Keratinocyte (primary cell): Measurements from ENCODE around the gene PTOV1. TPM values are rescaled to one million over a fixed set of nuclear protein-coding genes. Genes with fewer than 3 reads are reported as not detected.
"Not testable (repeated sequence)": the region's sequence is repeated elsewhere in the genome, so short reads cannot be mapped to it uniquely, and the experiment has no call there.

ENCODE experiments used
- DNase-seq: peaks from one replicate; pipeline ENCODE4 v3.0.0-alpha.2; 2011; ENCODE audit warnings: low read depth, missing footprints, low spot score
- FAIRE-seq: peaks from 2 replicates; lab custom pipeline; 2011; peaks lifted over from hg19 to GRCh38; lab: Jason Lieb, UNC
- H2AFZ ChIP-seq: 2 replicates; pipeline ENCODE4 v1.6.0; 2012; ENCODE audit warnings: low read length, control low read depth, inconsistent platforms; ENCODE audit not compliant: control insufficient read depth
- H3K27ac ChIP-seq: 2 replicates; pipeline ENCODE4 v1.5.1; 2011; ENCODE audit warnings: low read length; ENCODE audit not compliant: control insufficient read depth, insufficient read depth
- H3K27me3 ChIP-seq: 3 replicates; pipeline ENCODE4 v1.6.0; 2011; ENCODE audit warnings: low read length; ENCODE audit not compliant: control insufficient read depth, insufficient read depth; ENCODE audit errors: extremely low read depth
- H3K36me3 ChIP-seq, 2 experiments: 2 replicates in 1 of 2; 3 replicates in 1 of 2; pipeline ENCODE4 v1.5.1; 2011; ENCODE audit warnings: low read length in 2 of 2, mild to moderate bottlenecking in 1 of 2; ENCODE audit not compliant: control insufficient read depth in 2 of 2, insufficient read depth in 2 of 2; ENCODE audit errors: extremely low read depth in 1 of 2
- H3K4me1 ChIP-seq: 3 replicates; pipeline ENCODE4 v1.5.1; 2011; ENCODE audit warnings: low read length; ENCODE audit not compliant: control insufficient read depth, insufficient read depth; ENCODE audit errors: extremely low read depth
- H3K4me2 ChIP-seq: 3 replicates; pipeline ENCODE4 v1.6.0; 2011; ENCODE audit warnings: low read depth, low read length; ENCODE audit not compliant: control insufficient read depth, insufficient read depth; ENCODE audit errors: extremely low read depth
- H3K4me3 ChIP-seq, 3 experiments: fragments of 200-600 bp in 1 of 3; sonication (generic) in 1 of 3; 2 replicates in 2 of 3; 3 replicates in 1 of 3; pipeline ENCODE4 v1.5.1; 2011 to 2016; ENCODE audit warnings: low read length in 3 of 3, mild to moderate bottlenecking in 3 of 3, control low read depth in 2 of 3, inconsistent platforms in 1 of 3, low read depth in 1 of 3, mixed read lengths in 1 of 3, mixed run types in 1 of 3, moderate library complexity in 1 of 3; ENCODE audit not compliant: control insufficient read depth in 2 of 3, insufficient read depth in 2 of 3; ENCODE audit errors: extremely low read depth in 1 of 3
- H3K79me2 ChIP-seq: 2 replicates; pipeline ENCODE4 v1.6.0; 2012; ENCODE audit warnings: low read length; ENCODE audit not compliant: control insufficient read depth, insufficient read depth
- H3K9ac ChIP-seq: 3 replicates; pipeline ENCODE4 v1.6.0; 2011; ENCODE audit warnings: low read length; ENCODE audit not compliant: control insufficient read depth, insufficient read depth; ENCODE audit errors: extremely low read depth
- H3K9me1 ChIP-seq: 3 replicates; pipeline ENCODE4 v1.6.0; 2011; ENCODE audit warnings: low read length; ENCODE audit not compliant: control insufficient read depth, insufficient read depth; ENCODE audit errors: extremely low read depth
- H3K9me3 ChIP-seq: 2 replicates; pipeline ENCODE4 v1.5.1; 2012; ENCODE audit warnings: low read depth, low read length; ENCODE audit not compliant: control insufficient read depth
- H4K20me1 ChIP-seq: 3 replicates; pipeline ENCODE4 v1.6.0; 2011; ENCODE audit warnings: low read length; ENCODE audit not compliant: control insufficient read depth, insufficient read depth; ENCODE audit errors: extremely low read depth
- CTCF ChIP-seq, 3 experiments: IDR thresholded peaks in 1 of 3; conservative IDR thresholded peaks in 1 of 3; optimal IDR thresholded peaks in 1 of 3; 2 replicates in 2 of 3; 3 replicates in 1 of 3; pipeline versions ENCODE3 to v1.5.1; 2011; ENCODE audit warnings: low read length in 3 of 3, mild to moderate bottlenecking in 3 of 3, moderate library complexity in 2 of 3, control low read depth in 1 of 3, inconsistent platforms in 1 of 3; ENCODE audit not compliant: insufficient read depth in 2 of 3; ENCODE audit errors: extremely low read depth in 1 of 3
- EZH2 ChIP-seq: IDR thresholded peaks from one replicate; pipeline ENCODE4 v1.6.1; 2012; ENCODE audit warnings: inconsistent platforms, mild to moderate bottlenecking, low read length, moderate library complexity
- dilution Hi-C: fragments of 300-500 bp; cut with MboI; formaldehyde crosslinking; loops from one replicate; pipeline ENCODE4 v1.7.0; 2020; ENCODE audit warnings: low sequenced_read_pairs; ENCODE audit not compliant: extremely low pct_ligation_motif_present
- polyA plus RNA-seq, 5 experiments: library from polyadenylated mRNA; depleted of rRNA in 3 of 5; stranded (reverse) in 3 of 5; stranded (forward) in 1 of 5; unstranded in 1 of 5; fragments of >200 nt; gene quantifications; 1 replicate in 1 of 5; 2 replicates in 3 of 5; 3 replicates in 1 of 5; pipeline versions ENCODE4 v1.2.1 to v1.2.3, GENCODE V29; 2011 to 2012; ENCODE audit warnings: missing spikeins in 2 of 5, low read depth in 1 of 5, low replicate concordance in 1 of 5

Gene PTOV1
- polyA plus RNA-seq, 1 donor (not counting 4 experiments of a cell fraction or from before 2014, with no cell fraction given) = 22.9 TPM

DNA sequence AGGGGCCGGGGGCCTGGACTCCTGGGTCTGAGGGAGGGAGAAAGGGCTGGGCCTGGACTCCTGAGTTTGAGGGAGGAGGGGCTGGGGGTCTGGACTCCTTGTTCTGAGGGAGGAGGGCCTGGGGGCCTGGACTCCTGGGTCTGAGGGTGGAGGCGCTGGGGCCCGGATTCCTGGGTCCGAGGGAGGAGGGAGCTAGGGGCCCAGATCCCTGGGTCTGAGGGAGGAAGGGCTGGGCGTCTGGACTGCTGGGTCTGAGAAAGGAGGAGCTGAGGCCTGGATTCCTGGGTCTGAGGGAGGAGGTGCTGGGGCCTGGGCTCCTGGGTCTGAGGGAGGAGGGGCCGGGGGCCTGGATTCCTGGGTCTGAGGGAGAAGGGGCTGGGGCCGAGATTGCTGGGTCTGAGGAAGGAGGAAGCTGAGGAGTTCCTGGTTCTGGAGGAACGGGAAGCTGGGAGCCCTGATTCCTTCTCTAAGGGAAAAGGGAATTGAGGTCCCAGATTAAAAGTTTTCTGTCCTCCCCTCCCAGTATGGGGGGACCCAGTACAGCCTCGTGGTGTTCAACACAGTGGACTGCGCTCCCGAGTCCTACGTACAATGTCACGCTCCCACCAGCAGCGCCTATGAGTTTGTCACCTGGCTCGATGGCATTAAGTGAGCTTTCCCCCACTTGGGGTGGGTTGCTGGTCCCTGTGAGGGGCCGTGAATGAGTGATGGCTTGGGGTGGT lies 32.1 kb upstream of the PTOV1 start:
- no peaks in the 10 kb centered on the region for H3K27me3 ChIP-seq
- peaks cover 6 to 7% of the 10 kb centered on the region in 2 experiments for H3K36me3 ChIP-seq
- no peaks in the 10 kb centered on the region for H3K9me3 ChIP-seq
- no peaks in the 10 kb centered on the region for H4K20me1 ChIP-seq
- no peak for FAIRE-seq
- peak overlapping the region; percentile 99 for H3K27ac ChIP-seq
- dilution Hi-C loops = no loop called here
- no peak for DNase-seq
- peaks cover 32% of the 10 kb centered on the region for H3K79me2 ChIP-seq
- peak overlapping the region; percentile 98 for H2AFZ ChIP-seq
- peak overlapping the region; percentile 80 for H3K4me2 ChIP-seq
- peak overlapping the region; percentile 84 to 99 (median 98) for H3K4me3 ChIP-seq
- H3K9ac ChIP-seq = peak overlapping the region; percentile 97
- TF ChIP-seq CTCF (optimal IDR thresholded peaks at IDR 0.05 in 1 of 3, IDR thresholded peaks at IDR 0.05 in 1 of 3, conservative IDR thresholded peaks at IDR 0.05 in 1 of 3; ENCODE audit: extremely low read depth in 1 of 3, insufficient read depth in 2 of 3, low read length in 3 of 3) (no peak), EZH2 (no peak)
- no peaks in the 10 kb centered on the region for H3K9me1 ChIP-seq
- peaks cover 16% of the 10 kb centered on the region for H3K4me1 ChIP-seq

DNA sequence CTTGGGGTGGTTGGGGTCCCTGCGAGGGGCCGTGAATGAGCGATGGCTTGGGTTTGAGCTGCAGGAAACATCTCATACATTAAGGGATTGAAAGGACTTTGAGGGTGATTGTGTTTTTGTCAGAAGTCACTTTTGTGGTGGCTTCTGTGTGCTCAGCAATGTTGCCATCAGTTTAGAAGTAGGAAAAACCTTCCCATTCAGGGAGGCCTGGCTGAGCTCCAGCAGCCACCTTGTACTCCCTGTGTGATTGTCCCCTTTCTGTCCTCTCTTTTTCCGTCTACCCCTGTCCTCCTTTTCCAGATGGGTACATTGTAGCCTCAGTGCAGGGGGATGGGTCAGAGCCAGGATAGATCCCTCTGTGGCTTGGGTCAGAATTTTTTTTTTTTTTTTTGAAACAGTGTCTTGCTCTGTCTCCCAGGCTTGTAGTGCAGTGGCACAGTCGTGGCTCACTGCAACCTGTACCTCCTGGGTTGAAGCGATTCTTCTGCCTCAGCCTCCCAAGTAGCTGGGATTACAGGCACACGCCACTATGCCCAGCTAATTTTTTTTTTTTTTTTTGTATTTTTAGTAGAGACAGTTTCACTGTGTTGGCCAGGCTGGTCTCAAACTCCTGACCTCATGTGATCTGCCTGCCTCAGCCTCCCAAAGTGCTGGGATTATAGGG lies 31.4 kb upstream of the PTOV1 start:
- H3K9me1 ChIP-seq, H3K27ac ChIP-seq, H2AFZ ChIP-seq, DNase-seq, dilution Hi-C loops, H3K9me3 ChIP-seq, H4K20me1 ChIP-seq, H3K27me3 ChIP-seq, FAIRE-seq, H3K36me3 ChIP-seq: not testable (repeated sequence)
- Histone ChIP-seq H3K79me2 (peaks cover 33% of the 10 kb centered on the region), H3K9ac (peak overlapping the region; percentile 97), H3K4me1 (peaks cover 11% of the 10 kb centered on the region), H3K4me3 (peak overlapping the region; percentile 84 to 99 (median 98)), H3K4me2 (peak overlapping the region; percentile 80)
